ENCODE results near the gene VTI1A.

DNA sequence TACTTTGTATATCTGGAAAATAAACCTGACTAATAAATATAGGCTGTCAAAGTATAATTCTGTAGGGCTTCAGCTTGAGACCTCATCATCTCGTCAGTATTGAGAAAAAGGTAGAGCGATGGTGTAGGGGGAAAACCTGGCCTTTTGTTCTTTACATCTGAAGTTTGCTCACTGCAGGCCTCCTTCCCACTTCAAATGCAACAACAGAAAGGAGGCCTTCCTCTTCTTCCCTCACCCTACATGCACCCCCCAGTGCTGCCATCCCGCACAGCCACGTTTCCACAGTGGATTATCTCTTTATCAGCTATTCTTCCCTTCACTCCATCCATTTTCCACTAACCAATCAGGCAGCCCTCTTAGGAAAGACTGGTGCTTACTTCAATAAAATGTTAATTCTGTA is 112.3 kb downstream of the VTI1A start:
- TF ChIP-seq, protein P1, sequence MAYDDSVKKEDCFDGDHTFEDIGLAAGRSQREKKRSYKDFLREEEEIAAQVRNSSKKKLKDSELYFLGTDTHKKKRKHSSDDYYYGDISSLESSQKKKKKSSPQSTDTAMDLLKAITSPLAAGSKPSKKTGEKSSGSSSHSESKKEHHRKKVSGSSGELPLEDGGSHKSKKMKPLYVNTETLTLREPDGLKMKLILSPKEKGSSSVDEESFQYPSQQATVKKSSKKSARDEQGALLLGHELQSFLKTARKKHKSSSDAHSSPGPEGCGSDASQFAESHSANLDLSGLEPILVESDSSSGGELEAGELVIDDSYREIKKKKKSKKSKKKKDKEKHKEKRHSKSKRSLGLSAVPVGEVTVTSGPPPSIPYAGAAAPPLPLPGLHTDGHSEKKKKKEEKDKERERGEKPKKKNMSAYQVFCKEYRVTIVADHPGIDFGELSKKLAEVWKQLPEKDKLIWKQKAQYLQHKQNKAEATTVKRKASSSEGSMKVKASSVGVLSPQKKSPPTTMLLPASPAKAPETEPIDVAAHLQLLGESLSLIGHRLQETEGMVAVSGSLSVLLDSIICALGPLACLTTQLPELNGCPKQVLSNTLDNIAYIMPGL (CRISPR knock-in tag; IDR thresholded peaks at IDR 0.05; ENCODE audit: borderline replicate concordance) = no peak
- TF ChIP-seq RFX5 (IDR thresholded peaks at IDR 0.05) (no peak), ESRRA (IDR thresholded peaks at IDR 0.05; ENCODE audit: borderline replicate concordance, low read length) (no peak), EHMT2 (IDR thresholded peaks at IDR 0.05; ENCODE audit: low read depth) (no peak), USF2 (IDR thresholded peaks at IDR 0.05) (no peak), EP300 (IDR thresholded peaks at IDR 0.05) (no peak), RNF2 (IDR thresholded peaks at IDR 0.05; ENCODE audit: borderline replicate concordance, low read depth) (no peak), CHD2 (IDR thresholded peaks at IDR 0.05; ENCODE audit: low read length, partially characterized antibody) (no peak), POLR2A (IDR thresholded peaks at IDR 0.05; ENCODE audit: low read length) (no peak)
- TF ChIP-seq, protein P2, sequence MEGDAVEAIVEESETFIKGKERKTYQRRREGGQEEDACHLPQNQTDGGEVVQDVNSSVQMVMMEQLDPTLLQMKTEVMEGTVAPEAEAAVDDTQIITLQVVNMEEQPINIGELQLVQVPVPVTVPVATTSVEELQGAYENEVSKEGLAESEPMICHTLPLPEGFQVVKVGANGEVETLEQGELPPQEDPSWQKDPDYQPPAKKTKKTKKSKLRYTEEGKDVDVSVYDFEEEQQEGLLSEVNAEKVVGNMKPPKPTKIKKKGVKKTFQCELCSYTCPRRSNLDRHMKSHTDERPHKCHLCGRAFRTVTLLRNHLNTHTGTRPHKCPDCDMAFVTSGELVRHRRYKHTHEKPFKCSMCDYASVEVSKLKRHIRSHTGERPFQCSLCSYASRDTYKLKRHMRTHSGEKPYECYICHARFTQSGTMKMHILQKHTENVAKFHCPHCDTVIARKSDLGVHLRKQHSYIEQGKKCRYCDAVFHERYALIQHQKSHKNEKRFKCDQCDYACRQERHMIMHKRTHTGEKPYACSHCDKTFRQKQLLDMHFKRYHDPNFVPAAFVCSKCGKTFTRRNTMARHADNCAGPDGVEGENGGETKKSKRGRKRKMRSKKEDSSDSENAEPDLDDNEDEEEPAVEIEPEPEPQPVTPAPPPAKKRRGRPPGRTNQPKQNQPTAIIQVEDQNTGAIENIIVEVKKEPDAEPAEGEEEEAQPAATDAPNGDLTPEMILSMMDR (IDR thresholded peaks at IDR 0.05) = no peak

Measured in A549 (cell line).